Cerebellar cortex (tissue), 1 donor: Measurements from ENCODE around the gene LY86.
A peak's percentile ranks its signal among the peaks of the same experiment; 100 is the strongest.

ENCODE experiments used
- DNase-seq: peaks from one replicate; pipeline ENCODE4 v3.0.0-alpha.2; 2015; ENCODE audit warnings: low spot score

LY86 gene

DNA sequence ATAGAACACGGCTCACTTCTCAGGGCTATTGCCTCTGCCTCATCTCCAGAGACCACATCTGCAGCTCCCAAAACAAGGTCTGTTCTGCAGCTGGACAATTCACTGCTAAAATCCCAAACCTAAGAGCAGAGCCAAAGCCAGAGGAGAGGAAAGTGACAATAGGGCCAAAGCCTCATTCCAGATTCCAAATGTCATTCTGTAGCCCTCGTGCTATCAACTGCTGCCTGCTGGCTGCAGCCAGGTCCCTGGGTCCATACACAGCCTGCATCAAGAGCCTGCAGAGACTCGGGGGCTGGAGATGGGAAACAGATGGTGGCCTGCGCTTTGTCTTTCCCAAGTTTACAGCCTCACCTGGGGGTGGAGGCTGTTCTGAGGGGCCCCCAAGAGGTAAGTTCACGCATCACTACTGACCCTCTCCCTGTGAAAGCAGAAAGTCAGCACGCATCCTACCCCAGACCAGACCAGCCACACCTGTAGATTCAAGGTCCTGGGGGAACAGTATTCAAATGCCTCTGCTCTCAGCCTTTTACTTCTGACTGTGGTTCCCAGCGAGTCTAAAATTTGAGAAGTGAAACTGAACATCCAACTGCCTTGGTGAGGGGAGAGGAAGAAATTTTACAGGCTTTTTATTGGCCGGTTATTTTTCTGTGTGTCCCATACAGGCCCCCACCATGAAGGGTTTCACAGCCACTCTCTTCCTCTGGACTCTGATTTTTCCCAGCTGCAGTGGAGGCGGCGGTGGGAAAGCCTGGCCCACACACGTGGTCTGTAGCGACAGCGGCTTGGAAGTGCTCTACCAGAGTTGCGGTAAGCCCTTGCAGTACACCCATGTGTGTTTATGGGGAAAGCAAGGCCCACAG is at the start of gene LY86:
Gene LY86, plus strand, starts transcription at position 657 of the 860 bp plus-strand sequence. Its CDS starts 15 bp downstream, at position 672.
- DNase-seq = no peak

DNA sequence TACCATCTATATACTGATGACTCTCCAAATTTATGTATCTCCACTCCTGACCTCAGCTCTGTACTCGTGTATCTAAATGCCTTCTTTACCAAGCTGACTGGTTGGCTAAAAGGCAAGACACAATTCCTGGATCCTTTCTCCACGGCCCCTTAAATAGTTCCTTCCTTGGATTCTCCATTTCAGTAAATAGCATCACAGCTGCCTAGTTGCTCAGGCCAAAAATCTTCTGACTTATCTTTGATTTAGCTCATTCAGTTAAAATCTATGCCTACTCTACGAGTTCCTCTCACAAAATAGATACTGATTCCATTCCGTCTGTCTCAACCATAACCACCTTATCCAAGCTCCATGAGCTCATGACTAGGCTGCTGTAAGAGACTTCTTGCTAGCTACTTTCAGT is 49.5 kb upstream of the LY86 start:
- no peak for DNase-seq

DNA sequence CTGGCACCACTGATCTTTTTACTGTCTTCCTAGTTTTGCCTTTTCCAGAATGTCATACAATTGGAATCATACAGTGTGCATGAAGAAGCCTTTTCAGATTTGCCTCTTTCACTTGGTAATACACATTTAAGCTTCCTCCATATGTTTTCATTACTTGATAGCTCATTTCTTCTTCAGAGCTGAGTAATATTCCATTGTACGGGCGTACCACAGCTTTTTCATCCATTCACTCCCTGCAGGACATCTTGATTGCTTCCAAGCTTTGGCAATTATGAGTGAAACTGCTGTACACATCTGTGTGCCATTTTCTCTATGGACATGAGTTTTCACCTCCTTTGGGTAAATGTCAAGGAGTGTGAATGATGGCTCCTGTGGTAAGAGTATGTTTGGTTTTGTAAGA is 46.2 kb upstream of the LY86 start:
- DNase-seq = no peak

DNA sequence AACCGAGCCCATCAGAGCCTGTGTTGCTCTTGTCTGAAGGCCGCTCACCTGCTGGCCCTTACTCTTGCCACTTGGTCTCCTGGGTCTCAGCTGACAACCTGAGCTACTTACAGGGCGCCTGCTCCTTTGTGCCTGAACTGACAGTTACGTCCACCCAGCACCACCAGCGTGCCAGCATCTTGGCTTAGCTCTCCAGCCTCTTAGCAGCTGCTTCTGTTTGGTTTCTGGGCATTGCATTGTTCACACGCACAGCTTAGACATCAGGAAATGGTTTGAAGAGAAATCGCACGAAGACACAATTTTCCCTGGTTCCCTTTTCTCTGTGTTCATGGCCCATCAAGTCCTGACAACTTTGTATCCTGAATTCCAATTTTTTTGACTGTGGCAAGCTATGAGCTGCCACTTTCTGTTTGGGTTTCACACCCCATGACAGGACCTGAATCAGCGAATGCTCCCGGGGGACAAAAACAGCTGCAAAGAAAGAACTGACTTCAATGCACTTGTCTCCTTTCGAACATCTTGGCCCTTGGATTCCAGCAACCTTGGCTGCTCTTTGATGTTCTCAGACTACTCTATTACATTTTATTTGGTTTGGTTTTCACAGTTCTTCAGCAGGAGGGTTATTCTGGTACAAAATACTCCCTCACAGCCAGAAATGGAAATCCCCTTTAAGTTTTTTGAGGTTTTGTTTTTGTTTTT is 45.2 kb upstream of the LY86 start:
- no peak for DNase-seq

DNA sequence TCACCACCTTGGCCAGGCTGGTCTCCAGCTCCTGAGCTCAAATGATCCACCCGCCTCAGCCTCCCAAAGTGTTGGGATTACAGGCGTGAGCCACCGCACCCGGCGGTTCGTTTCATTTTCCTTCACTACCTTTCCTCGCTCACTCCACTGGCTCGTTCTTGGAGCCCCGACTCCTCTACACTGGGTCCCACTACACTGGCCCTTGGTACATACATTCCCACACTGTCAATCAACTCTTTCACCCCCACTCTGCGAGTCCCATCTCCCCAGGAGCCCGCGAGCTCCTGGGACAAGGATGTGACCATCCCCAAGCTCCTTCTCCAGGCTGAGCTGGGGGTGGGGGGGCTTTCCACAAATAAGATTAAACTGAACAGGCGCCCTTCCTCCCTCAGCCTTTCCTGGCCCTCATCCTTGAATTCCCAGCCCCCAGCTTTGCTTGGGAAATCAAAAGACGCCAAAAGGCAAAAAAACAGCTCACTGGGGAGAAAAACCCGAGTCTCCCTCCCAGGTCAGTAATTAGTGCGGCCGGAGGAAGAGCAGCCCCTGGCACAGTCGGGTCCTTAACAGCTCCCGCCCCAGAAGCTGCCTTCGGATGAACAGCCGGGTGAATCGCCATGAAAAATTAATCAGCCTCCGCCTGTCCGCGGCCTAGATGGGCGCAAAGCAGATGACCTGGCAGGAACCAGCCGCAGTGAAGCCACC is 42.8 kb upstream of the LY86 start:
- DNase-seq = peak; percentile 16

DNA sequence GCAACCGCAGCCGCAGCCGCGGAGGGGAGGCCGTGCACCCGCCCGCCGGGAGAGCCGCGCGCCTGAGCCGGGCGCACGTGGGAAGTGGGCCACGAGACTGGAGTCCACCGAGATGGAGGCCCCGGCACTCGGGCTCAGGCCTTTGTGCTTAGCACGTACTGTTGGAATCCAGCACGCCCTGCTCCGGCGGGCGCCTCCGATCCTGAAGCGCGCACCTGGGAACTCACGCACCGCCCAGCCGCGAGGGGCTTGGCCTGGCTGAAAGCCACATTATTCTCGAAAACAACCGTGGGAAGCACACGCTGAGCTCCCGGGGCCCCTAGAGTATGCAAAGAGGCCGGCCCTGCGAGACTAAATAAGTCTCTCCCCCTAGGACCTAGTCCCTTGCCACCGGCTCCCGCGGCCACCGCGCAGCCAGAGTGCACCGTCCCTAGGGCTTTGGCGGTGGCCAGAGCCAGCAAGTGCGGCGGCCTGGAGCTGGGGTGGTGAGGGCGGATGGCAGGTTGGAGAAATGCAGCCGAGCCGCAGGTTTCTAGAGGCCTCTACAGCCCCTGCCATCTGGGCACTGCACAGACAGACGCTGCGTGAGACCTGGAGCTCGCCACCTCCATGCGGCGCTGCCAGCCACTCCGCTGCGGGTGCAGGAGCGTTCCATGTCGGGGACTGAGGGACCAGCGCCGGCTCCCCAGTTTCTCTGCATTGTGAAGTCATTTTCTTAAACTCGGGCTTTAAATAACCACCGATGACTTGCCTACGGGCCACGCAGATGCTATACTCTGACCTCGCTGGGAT is 42.0 kb upstream of the LY86 start:
- peak; percentile 71 for DNase-seq

DNA sequence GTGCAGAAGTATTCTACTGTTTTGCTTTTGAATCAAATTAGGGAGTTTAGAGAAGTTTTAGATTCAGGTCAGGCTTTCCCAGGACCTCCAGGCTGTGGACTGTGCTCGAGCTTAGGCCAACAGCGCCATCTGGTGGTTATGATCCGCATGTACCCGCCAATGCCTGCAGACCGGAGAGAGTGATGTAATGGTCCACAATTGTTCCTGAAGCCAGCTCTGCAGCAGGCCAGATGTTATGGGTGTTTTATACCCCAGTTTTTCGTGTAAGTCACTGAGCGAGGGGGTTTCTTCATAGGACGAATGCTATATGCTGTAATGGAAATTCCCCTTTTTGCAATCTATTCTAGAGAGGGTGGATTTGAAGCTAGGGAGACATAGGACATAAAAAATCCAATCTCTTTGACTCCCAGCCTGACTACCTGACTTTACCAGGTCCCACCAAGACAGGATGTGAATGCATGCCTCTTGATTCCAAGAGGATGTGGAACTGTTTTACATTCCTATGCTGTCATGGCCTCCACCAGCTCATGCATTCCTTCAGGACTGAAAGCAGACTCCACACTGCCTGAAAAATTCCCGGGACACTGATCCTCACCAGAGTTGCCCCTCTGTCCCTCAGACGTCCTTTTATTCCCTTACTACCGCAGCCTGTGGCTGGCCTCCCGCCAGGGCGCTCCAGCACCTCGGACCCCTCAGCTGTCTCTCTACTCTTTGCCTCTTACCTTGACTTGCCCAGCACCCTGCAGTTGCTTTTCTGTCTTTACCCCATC is 41.2 kb upstream of the LY86 start:
- DNase-seq = peak; percentile 88

DNA sequence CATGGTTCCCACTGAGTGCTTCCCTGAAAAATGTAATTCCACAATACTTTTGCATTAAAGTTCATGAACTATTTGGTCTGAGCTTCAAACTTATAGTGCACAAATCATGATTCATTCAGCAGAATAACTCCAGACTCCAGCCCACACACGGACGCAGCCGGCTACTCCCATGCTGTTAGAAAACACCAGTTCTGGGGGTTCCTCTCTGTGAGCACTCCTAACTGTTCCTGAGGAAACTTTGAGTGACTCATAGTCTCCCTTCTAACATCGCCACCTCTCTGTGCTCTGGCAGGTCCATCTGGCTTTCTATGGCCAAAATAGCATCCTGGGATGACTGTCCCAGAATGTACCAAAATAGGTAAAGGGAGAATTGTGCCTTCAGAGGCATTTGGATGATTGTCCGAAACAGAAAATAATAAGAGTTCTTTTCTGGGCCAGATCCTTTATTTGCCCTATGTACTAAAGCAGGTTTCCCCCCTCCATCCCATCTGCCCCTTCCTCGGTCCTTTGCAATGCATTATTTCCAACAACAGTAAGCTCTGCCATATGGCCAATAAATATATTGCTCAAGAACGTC is 32.3 kb upstream of the LY86 start:
- DNase-seq = no peak

DNA sequence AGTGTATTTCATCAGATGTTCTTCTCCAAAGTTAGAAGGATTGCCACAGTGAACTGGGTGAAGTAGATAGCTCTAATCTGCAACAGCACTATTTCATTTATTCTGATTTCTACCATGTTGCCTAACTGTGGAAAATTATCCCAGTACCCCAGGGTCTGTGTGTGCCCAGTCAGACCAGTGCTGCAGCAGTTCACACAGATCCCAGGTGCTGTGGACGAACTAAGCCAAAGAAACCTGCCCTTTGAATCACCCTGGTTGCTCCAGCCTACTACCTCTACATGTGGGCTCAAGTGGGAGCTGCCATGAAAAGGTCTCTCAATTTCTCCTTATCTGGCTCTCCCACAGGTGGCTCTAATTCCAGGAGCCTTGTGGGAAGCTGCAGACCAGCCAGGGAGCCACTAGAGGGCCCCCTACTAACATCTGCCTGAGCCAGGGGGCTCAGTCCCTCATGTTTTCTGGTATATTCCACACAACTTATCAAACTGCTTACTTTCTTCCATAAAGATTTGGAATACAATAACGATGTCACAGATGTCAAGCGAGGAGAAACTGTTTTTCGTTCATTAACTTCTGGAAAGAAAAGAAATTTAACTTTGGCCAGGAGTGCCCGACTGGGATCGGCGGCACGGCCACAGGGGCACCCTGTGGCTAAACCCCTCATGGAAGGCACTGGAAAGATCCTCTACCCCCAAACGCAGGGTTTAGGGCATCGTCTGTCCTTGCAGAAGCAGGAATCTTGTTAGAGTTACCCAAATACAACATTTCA is 31.6 kb upstream of the LY86 start:
- peak; percentile 31 for DNase-seq

DNA sequence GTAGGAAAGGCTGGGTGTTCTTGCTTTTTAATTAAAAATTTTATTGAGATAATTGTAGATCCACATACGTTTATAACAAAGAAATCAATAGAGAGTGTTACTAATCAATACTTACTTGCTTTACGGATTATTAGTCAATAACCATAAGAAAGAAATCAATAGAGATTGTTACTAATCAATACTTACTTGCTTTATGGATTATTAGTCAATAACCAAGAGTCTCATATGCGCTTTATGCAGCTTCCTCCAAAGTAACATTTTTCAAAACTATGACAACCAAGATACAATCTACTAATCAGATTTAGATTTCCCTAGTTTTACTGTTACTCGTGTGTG is 31.0 kb upstream of the LY86 start:
- DNase-seq = no peak

DNA sequence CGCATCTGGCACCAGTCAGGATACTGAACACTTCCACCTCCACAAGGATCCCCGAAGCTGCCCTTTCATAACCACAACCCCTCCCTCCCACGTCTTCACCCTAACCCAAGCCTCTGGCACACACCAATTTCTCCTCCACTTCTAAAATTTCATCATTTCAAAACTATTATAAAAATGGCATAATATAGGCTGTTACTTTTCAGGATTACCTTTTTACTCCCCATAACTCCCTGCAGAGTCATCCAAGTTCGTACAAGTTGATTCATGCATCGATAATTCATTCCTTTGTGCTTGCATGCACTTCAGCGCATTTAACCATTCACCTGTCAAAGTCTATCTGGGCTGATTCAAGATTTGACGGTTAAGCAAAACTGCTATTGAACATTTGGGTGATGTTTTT is 30.6 kb upstream of the LY86 start:
- DNase-seq = no peak

DNA sequence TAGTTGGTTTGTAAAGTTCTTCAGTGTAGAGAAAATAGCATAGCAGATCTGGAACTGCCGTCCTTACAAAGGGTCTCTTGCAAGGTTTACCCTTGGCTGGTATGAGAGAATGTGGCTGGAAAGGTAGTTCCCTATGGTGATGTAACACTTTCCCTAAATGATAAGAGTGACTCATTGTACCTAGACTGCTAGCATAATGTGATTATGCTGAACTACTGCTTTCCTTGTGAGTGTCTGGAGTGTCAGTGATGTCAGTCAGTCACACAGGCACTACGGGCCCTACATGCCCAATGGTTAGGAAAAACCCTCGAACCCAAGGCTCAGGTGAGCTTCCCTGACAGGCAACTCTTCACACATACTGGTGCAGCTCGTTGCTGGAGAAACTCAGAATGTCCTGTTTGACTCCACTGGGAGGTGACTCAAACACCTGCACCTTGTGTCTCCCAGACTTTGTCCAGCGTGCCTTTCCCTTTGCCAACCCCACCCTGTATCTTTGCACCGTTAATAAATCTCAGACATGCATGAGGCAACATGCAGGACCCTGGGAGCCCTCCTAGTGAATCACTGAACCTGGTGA is 28.4 kb upstream of the LY86 start:
- no peak for DNase-seq

DNA sequence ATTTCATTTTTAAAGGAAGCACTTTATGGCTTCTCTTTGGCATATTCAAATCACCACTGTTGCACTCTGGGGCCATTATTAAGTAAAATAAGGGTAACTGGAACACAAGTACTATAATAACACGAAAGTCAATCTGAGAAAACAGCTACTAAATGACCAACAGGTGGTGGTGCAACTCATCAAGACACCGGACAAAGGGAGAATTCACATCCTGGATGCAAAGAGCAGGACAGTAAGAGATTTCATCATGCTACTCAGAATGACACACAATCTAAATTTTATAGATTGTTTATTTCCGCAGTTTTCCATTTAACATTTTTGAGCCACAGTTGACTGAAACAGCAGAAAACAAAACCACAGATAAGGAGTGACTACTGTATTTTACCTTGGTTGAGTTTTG is 27.6 kb upstream of the LY86 start:
- DNase-seq = no peak

DNA sequence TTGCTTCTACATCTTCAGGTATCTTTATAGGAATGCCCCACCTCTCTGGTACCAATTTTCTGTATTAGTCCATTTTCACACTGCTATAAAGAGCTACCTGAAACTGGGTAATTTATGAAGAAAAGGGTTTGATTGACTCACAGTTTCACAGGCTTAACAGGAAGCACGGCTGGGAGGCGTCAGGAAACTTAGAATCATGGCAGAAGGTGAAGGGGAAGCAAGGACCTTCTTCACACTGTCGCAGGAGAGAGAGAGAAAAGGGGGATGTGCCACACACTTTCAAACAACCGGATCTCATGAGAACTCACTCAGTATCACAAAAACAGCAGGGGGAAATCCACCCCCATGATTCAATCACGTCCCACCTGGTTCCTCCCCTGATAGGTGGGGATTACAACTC is 24.4 kb upstream of the LY86 start:
- DNase-seq = no peak

DNA sequence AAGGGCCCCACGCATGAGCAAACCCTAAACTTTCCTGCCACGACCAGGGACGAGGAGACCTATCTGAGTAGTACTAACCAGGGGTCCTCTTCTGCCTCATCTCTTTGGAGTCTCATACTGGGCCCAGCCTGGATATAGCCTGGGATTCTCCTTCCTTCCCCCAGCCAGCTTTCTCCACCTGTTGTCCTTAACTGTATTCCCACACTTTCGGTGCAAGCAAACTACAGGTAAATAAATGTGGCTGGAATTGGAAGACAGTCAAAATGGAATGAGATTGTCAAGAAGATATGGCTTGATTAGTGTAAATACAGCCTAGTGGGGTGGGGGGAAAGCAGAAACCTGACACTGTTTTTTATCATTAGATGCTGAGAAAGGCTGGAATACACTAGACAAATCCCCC is 23.5 kb upstream of the LY86 start:
- DNase-seq = no peak

DNA sequence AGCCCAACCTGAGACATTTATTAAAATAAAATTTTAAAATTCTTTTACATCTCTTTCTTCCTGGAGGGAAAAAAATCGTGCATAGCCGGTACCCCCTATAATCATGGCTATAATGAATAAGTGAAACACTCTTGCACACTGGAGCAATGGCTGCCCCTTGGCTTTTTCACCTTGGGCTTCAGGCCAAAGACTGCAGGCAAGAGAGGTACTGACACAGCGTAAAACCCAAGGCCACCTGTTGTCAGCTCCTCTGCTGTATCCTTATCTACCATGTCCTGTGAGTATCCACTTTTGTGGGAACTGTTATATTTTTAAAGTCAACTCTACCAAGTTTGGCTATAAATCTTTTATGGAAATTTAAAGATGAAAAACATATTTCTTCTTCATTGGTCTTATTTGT is 23.0 kb upstream of the LY86 start:
- DNase-seq = no peak

DNA sequence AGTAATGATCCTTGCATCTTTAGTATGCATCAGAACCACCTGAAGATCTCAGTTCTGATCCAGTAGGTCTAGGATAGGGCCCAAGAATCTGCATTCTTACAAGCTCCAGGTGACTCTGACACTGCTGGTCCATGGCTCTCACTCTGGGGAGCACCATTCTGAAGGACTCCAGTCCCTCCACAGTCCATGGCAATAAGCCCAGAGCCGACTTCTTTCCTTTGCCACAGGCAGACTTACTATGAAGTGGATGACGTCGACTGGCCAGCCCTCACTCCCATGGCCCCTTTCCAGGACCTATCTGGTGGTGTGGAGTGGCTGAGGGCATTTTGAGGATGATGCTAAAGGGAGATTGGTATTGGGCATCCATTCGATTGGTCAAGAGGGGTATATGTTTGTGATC is 21.8 kb upstream of the LY86 start:
- no peak for DNase-seq

DNA sequence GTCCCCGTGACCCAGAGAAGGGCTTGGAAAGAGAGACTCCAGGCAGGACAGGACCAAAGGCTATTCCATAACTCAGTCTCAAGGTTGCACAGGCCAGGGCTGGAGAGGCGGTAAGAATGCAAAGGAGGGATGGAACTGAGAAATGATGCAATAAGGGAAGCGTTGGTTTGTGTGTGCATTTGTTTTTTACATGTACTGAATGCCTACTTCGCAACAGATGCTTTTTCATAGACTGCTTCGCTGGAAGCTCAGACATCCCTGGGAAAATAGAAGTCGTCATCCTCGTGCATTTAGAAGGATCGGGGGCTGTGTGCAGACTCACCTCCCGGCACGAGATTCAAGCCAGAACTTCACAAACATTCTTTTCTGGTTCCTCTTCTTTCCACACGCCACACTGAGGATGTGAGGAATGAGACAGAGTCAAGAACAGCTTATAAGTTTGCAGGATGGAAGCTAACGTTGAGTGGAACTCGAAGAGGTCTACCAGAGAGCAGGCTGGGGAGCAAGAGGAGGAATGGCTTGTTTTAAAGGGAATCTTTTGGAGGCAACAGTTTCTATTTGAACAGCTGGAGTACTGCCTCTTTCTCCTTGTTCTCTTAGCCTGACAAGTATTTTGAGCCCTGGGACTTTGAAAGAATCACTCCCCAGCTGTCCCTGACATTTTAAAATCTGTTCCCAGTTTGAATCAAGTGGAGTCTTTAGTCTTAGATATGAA is 19.3 kb upstream of the LY86 start:
- DNase-seq = no peak

DNA sequence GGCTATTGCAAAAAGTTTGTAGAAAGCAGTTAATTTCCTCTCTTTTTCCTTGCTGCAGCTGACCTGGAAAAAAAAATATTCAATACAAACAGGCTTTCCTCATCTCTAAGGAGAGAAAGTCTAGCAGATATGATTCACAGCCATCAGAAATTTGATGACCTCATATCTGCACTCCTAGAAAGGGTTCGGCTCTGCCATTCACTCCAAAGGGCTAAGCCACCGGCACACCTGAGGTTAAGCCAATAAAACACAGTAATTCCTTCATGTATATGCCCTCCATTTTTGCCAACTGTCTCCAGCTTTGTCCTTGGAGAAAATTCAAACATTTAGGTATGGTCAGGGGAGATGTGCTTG is 18.7 kb upstream of the LY86 start:
- no peak for DNase-seq
